Measurements from ENCODE around the gene CDC34. TPM values are rescaled to one million over a fixed set of nuclear protein-coding genes. Genes with fewer than 3 reads are reported as not detected.

The CDC34 gene
- total RNA-seq, 2 donors from 2014 or later, result 128 to 138 TPM

GRCh38 chr19:566403-566802 is 34.8 kb downstream of the CDC34 start:
- no peak for DNase-seq
- H3K27ac ChIP-seq (ENCODE audit: low read depth, low read length), result no peak overlapping the region
- Mint-ChIP-seq H3K4me1 (peaks cover 5% of the 10 kb centered on the region), H3K36me3 (ENCODE audit: low read depth) (peaks cover 13% of the 10 kb centered on the region), H3K9me3 (peaks cover 9% of the 10 kb centered on the region), H3K27ac (no peak overlapping the region), H3K4me3 (no peak overlapping the region), H3K27me3 (ENCODE audit: insufficient read depth) (peaks cover 9% of the 10 kb centered on the region)
- WGBS, 2 experiments (ENCODE audit: insufficient coverage in 1 of 2, insufficient read length in 1 of 2), result 91 to 95% methylated on average over 17 to 19 of the region's 19 CpGs
- H3K36me3 ChIP-seq (ENCODE audit: control insufficient read depth, insufficient read depth, low read length), result peaks cover 10% of the 10 kb centered on the region
- no peaks in the 10 kb centered on the region for H3K9me3 ChIP-seq (ENCODE audit: control insufficient read depth, low read length)
- H3K4me1 ChIP-seq (ENCODE audit: control insufficient read depth, insufficient read depth, low read length), result no peaks in the 10 kb centered on the region
- no peak overlapping the region for H3K9ac ChIP-seq (ENCODE audit: extremely low read depth, low read length, poor library complexity, severe bottlenecking)
- H3K27me3 ChIP-seq (ENCODE audit: control insufficient read depth, insufficient read depth, low read length, poor library complexity, severe bottlenecking), result no peaks in the 10 kb centered on the region
- no peak overlapping the region for H3K4me3 ChIP-seq (ENCODE audit: low read length)
- TF ChIP-seq CTCF (conservative IDR thresholded peaks at IDR 0.05), result no peak

- Histone ChIP-seq H3K27me3 (ENCODE audit: control insufficient read depth, insufficient read depth, low read length, poor library complexity, severe bottlenecking) (no peaks in the 10 kb centered on the region), H3K9me3 (ENCODE audit: control insufficient read depth, low read length) (no peaks in the 10 kb centered on the region), H3K4me3 (ENCODE audit: low read length) (no peak overlapping the region), H3K9ac (ENCODE audit: extremely low read depth, low read length, poor library complexity, severe bottlenecking) (no peak overlapping the region), H3K27ac (ENCODE audit: low read depth, low read length) (no peak overlapping the region), H3K4me1 (ENCODE audit: control insufficient read depth, insufficient read depth, low read length) (no peaks in the 10 kb centered on the region), H3K36me3 (ENCODE audit: control insufficient read depth, insufficient read depth, low read length) (peaks cover 10% of the 10 kb centered on the region)
- Mint-ChIP-seq H3K36me3 (ENCODE audit: low read depth) (peaks cover 13% of the 10 kb centered on the region), H3K4me3 (no peak overlapping the region), H3K9me3 (peaks cover 9% of the 10 kb centered on the region), H3K4me1 (peaks cover 5% of the 10 kb centered on the region), H3K27me3 (ENCODE audit: insufficient read depth) (peaks cover 9% of the 10 kb centered on the region), H3K27ac (no peak overlapping the region)
- no peak for DNase-seq
- 90 to 96% methylated on average over 16 of the region's 16 CpGs for WGBS, 2 experiments (ENCODE audit: insufficient coverage in 1 of 2, insufficient read length in 1 of 2)
- TF ChIP-seq CTCF (conservative IDR thresholded peaks at IDR 0.05), result no peak
Observed at GRCh38 chr19:566844-567243, 35.3 kb downstream of the CDC34 start.

DNA sequence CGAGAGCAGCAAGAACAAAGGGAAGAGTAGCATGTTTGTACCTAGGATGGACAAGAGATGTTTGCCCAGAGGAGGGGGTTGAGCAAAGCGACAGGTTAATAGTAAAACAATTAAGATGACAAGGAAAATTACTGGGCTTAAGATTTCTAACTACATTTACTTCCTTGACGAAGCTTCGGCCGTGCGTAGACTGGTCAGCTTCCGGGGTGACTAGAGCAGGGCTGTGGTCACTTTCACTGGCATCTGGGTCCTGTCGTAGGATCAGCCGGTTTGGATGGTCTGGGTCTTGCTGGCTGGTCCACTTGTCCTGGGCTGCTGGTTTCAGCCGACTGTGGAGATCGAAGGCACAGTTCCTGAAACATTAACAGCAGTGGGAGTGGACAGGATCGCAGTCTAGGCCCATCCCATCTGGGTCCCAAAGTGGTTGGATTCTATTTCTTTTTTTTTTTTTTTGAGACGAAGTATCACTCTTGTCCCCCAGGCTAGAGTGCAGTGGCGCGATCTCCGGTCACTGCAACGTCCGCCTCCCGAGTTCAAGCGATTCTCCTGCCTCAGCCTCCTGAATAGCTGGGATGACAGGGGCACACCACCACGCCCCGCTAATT is 35.8 kb downstream of the CDC34 start:
- peaks cover 9% of the 10 kb centered on the region for H3K27me3 Mint-ChIP-seq (ENCODE audit: insufficient read depth)
- peaks cover 10% of the 10 kb centered on the region for H3K36me3 ChIP-seq (ENCODE audit: control insufficient read depth, insufficient read depth, low read length)
- no peaks in the 10 kb centered on the region for H3K9me3 ChIP-seq (ENCODE audit: control insufficient read depth, low read length)
- no peak for TF ChIP-seq CTCF (conservative IDR thresholded peaks at IDR 0.05)
- no peak overlapping the region for H3K4me3 ChIP-seq (ENCODE audit: low read length)
- H3K4me1 Mint-ChIP-seq, result peaks cover 5% of the 10 kb centered on the region
- H3K4me3 Mint-ChIP-seq, result no peak overlapping the region
- no peaks in the 10 kb centered on the region for H3K4me1 ChIP-seq (ENCODE audit: control insufficient read depth, insufficient read depth, low read length)
- no peak overlapping the region for H3K27ac ChIP-seq (ENCODE audit: low read depth, low read length)
- peaks cover 9% of the 10 kb centered on the region for H3K36me3 Mint-ChIP-seq (ENCODE audit: low read depth)
- no peak overlapping the region for H3K9ac ChIP-seq (ENCODE audit: extremely low read depth, low read length, poor library complexity, severe bottlenecking)
- no peak overlapping the region for H3K27ac Mint-ChIP-seq
- H3K9me3 Mint-ChIP-seq, result peaks cover 9% of the 10 kb centered on the region
- no peaks in the 10 kb centered on the region for H3K27me3 ChIP-seq (ENCODE audit: control insufficient read depth, insufficient read depth, low read length, poor library complexity, severe bottlenecking)
- DNase-seq, result no peak
- WGBS, 2 experiments (ENCODE audit: insufficient coverage in 1 of 2, insufficient read length in 1 of 2), result 94 to 96% methylated on average over 18 to 22 of the region's 22 CpGs
